Measurements from ENCODE around the gene TUBAL3. TPM values are rescaled to one million over a fixed set of nuclear protein-coding genes. Genes with fewer than 3 reads are reported as not detected.

Gene TUBAL3
- total RNA-seq, 1 experiment from 2014 or later: 0.19 TPM

DNA sequence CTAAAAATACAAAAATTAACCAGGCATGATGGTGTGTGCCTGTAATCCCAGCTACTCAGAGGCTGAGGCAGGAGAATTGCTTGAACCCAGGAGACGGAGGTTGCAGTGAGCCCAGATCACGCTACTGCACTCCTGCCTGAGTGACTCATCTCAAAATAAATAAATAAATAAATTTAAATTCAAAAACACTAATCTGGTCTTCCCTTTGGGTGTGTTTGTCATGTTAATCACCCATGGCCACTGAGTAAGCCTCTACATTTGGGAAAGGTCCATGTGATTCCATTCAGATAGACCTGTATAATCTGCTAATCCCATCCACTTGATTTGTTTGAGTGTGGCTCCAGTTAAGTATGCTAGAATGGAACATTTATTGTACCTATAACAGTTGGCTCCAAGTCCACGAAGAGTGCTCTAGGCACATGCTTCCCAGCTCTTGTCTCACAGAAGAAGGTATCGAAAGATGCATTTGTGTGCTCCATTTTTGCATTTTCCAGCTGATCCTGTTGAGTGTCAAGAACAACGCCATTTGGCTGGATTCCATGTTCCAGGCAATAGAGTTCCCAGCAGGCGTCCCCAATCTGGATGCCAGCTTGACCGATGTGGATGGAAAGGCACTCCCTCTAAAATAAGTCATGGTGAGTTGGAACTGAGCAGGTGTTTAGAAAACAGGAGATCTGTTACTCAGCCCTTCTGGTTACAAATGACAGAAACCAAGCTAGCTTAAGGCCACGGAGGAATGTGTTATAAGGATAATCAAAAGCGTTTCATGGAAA is 4.0 kb downstream of the TUBAL3 start:
- no TSS peak for BruUV-seq (replicated peaks)
- H3K27ac ChIP-seq (ENCODE audit: low read depth, low read length, poor library complexity, severe bottlenecking): no peak overlapping the region
- H3K36me3 ChIP-seq (ENCODE audit: insufficient read depth, low read length, poor library complexity, severe bottlenecking): no peaks in the 10 kb centered on the region
- H3K4me3 ChIP-seq (ENCODE audit: low read depth, low read length, poor library complexity, severe bottlenecking): no peak overlapping the region
- no peak for TF ChIP-seq EZH2 (IDR thresholded peaks at IDR 0.05; ENCODE audit: borderline replicate concordance, low read depth, low read length, poor library complexity, severe bottlenecking)
- TF ChIP-seq, protein P1, sequence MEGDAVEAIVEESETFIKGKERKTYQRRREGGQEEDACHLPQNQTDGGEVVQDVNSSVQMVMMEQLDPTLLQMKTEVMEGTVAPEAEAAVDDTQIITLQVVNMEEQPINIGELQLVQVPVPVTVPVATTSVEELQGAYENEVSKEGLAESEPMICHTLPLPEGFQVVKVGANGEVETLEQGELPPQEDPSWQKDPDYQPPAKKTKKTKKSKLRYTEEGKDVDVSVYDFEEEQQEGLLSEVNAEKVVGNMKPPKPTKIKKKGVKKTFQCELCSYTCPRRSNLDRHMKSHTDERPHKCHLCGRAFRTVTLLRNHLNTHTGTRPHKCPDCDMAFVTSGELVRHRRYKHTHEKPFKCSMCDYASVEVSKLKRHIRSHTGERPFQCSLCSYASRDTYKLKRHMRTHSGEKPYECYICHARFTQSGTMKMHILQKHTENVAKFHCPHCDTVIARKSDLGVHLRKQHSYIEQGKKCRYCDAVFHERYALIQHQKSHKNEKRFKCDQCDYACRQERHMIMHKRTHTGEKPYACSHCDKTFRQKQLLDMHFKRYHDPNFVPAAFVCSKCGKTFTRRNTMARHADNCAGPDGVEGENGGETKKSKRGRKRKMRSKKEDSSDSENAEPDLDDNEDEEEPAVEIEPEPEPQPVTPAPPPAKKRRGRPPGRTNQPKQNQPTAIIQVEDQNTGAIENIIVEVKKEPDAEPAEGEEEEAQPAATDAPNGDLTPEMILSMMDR (conservative IDR thresholded peaks at IDR 0.05; ENCODE audit: low read depth, low read length): no peak
- no peaks in the 10 kb centered on the region for H3K27me3 ChIP-seq (replicated peaks; ENCODE audit: insufficient read depth, low read depth, low read length, poor library complexity)
- CTCF ChIA-PET: no interaction called here
- H3K4me1 ChIP-seq (ENCODE audit: insufficient read depth, low read length, poor library complexity, severe bottlenecking): peaks cover 5% of the 10 kb centered on the region
- POLR2A ChIA-PET (ENCODE audit: low non-redundant PET): no interaction called here
- no peaks in the 10 kb centered on the region for H3K9me3 ChIP-seq (ENCODE audit: low read depth, low read length, poor library complexity, severe bottlenecking)
- intact Hi-C loops (cut with micrococcal nuclease; ENCODE audit: unreplicated experiment): no loop called here
- DNase-seq (ENCODE audit: low spot score): no peak

DNA sequence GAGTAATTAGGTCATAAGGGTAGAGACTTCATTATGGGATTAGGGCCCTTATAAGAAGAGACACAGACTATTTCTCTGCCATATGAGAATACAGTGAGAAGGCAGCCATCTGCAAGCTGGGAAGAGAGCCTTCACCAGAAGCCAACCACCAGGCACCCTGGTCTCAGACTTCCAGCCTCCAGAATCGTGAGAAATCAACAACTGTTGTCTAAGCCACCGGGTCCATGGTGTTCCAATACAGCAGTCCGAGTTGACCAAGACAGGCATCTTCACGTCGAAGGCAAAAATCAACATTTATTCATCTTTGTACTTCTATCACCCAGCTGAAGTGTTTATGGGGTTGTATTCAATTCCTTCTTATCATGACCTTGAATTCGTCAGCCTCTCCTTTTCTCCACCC is 5.3 kb downstream of the TUBAL3 start:
- ChIA-PET CTCF (no interaction called here), POLR2A (ENCODE audit: low non-redundant PET) (no interaction called here)
- Histone ChIP-seq H3K27me3 (replicated peaks; ENCODE audit: insufficient read depth, low read depth, low read length, poor library complexity) (no peaks in the 10 kb centered on the region), H3K4me3 (ENCODE audit: low read depth, low read length, poor library complexity, severe bottlenecking) (no peak overlapping the region), H3K27ac (ENCODE audit: low read depth, low read length, poor library complexity, severe bottlenecking) (no peak overlapping the region), H3K4me1 (ENCODE audit: insufficient read depth, low read length, poor library complexity, severe bottlenecking) (peaks cover 5% of the 10 kb centered on the region), H3K36me3 (ENCODE audit: insufficient read depth, low read length, poor library complexity, severe bottlenecking) (no peaks in the 10 kb centered on the region), H3K9me3 (ENCODE audit: low read depth, low read length, poor library complexity, severe bottlenecking) (no peaks in the 10 kb centered on the region)
- TF ChIP-seq, protein P1 (conservative IDR thresholded peaks at IDR 0.05; ENCODE audit: low read depth, low read length): no peak
- no peak for TF ChIP-seq EZH2 (IDR thresholded peaks at IDR 0.05; ENCODE audit: borderline replicate concordance, low read depth, low read length, poor library complexity, severe bottlenecking)
- DNase-seq (ENCODE audit: low spot score): no peak
- intact Hi-C loops (cut with micrococcal nuclease; ENCODE audit: unreplicated experiment): no loop called here
- BruUV-seq (replicated peaks): no TSS peak

DNA sequence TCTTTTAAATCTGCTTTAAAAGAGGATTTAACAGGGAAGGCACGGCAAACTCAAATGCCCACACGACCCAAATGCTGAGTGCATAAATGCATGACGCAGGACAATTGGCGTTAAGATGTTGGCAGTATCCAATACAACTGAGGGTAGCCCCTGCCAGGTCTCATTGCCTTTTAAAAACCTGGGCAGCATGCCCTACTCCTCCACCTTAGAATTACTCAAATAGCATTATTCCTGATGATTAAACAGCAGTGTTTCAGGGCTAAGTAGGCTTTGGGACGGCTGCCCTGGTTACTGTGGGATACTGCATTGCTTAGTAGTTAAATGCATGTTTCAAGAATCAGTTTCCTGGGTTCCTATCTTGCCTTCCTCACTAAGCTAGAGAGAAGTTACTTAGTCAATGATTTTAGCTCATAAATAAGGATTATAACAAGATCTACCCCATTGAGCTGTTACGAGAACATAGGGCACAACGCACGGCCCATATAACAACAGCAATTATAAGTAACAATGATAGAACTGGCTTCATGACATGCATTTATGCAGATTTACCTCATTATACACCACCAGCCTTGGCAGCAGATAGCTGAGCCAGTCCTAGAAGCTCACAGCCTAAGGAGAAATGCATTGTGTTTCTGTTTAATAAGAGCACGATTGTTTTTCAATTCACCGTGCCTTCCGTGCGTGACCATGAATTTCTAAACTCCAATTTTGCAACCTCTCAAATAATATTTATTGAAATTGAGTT is 7.9 kb downstream of the TUBAL3 start:
- intact Hi-C loops (cut with micrococcal nuclease; ENCODE audit: unreplicated experiment): no loop called here
- BruUV-seq (replicated peaks): no TSS peak
- Histone ChIP-seq H3K36me3 (ENCODE audit: insufficient read depth, low read length, poor library complexity, severe bottlenecking) (no peaks in the 10 kb centered on the region), H3K9me3 (ENCODE audit: low read depth, low read length, poor library complexity, severe bottlenecking) (peaks cover 8% of the 10 kb centered on the region), H3K27ac (ENCODE audit: low read depth, low read length, poor library complexity, severe bottlenecking) (no peak overlapping the region), H3K4me3 (ENCODE audit: low read depth, low read length, poor library complexity, severe bottlenecking) (peak overlapping the region; percentile 19), H3K4me1 (ENCODE audit: insufficient read depth, low read length, poor library complexity, severe bottlenecking) (peaks cover 5% of the 10 kb centered on the region), H3K27me3 (replicated peaks; ENCODE audit: insufficient read depth, low read depth, low read length, poor library complexity) (no peaks in the 10 kb centered on the region)
- ChIA-PET CTCF (interaction anchor here (0.6 kb wide), 1 partner anchor 13 kb away, joined by 12 read pairs; no protein-coding TSS in a partner anchor), POLR2A (ENCODE audit: low non-redundant PET) (no interaction called here)
- DNase-seq (ENCODE audit: low spot score): peak; percentile 40
- TF ChIP-seq EZH2 (IDR thresholded peaks at IDR 0.05; ENCODE audit: borderline replicate concordance, low read depth, low read length, poor library complexity, severe bottlenecking): no peak
- TF ChIP-seq, protein P1 (conservative IDR thresholded peaks at IDR 0.05; ENCODE audit: low read depth, low read length): no peak

Data from A673 (cell line).